ENCODE data around the gene MRPL44. TPM values are rescaled to one million over a fixed set of nuclear protein-coding genes. Genes with fewer than 3 reads are reported as not detected.

MRPL44 gene
- polyA plus RNA-seq, 1 experiment, result 24.3 TPM

- POLR2A ChIA-PET, result no interaction called here
Observed at GRCh38 chr2:223947711-223948205, 9.5 kb upstream of the MRPL44 start.

GRCh38 chr2:223949241-223949840 is 7.9 kb upstream of the MRPL44 start:
- POLR2A ChIA-PET, result no interaction called here

More at GRCh38 chr2:223947711-223948205, 9.5 kb upstream of the MRPL44 start:
- no peak for TF ChIP-seq CTCF (IDR thresholded peaks at IDR 0.05; ENCODE audit: low read depth, low read length)
- no peak overlapping the region for H3K4me3 ChIP-seq (ENCODE audit: low read depth, low read length)
- no peaks in the 10 kb centered on the region for H3K27me3 ChIP-seq (ENCODE audit: control insufficient read depth, insufficient read depth, low read length)
- CTCF ChIA-PET, result no interaction called here
- no peak for DNase-seq (ENCODE audit: low read depth, low spot score)
- H3K9me3 ChIP-seq (ENCODE audit: control insufficient read depth, insufficient read depth, low read length), result no peaks in the 10 kb centered on the region; the same call in 1 of the 2 replicates
- H3K27ac ChIP-seq (ENCODE audit: low read depth, low read length), result no peak overlapping the region

GRCh38 chr2:223950448-223951347 is 6.6 kb upstream of the MRPL44 start:
- TF ChIP-seq CTCF (IDR thresholded peaks at IDR 0.05; ENCODE audit: low read depth, low read length), result no peak
- Histone ChIP-seq H3K27me3 (ENCODE audit: control insufficient read depth, insufficient read depth, low read length) (no peaks in the 10 kb centered on the region), H3K9me3 (ENCODE audit: control insufficient read depth, insufficient read depth, low read length) (no peaks in the 10 kb centered on the region), H3K4me3 (ENCODE audit: low read depth, low read length) (no peak overlapping the region), H3K27ac (ENCODE audit: low read depth, low read length) (no peak overlapping the region)
- ChIA-PET CTCF (interaction anchor here (1.6 kb wide), 1 partner anchor 43 kb away, joined by 4 read pairs; no protein-coding TSS in a partner anchor), POLR2A (no interaction called here)
- no peak for DNase-seq (ENCODE audit: low read depth, low spot score)

More at GRCh38 chr2:223949241-223949840, 7.9 kb upstream of the MRPL44 start:
- H3K9me3 ChIP-seq (ENCODE audit: control insufficient read depth, insufficient read depth, low read length), result no peaks in the 10 kb centered on the region; the same call in 1 of the 2 replicates
- DNase-seq (ENCODE audit: low read depth, low spot score), result no peak
- no peak overlapping the region for H3K27ac ChIP-seq (ENCODE audit: low read depth, low read length)
- no peak for TF ChIP-seq CTCF (IDR thresholded peaks at IDR 0.05; ENCODE audit: low read depth, low read length)
- CTCF ChIA-PET, result interaction anchor here (0.6 kb wide), 1 partner anchor 702 kb away, joined by 3 read pairs; no protein-coding TSS in a partner anchor
- no peak overlapping the region for H3K4me3 ChIP-seq (ENCODE audit: low read depth, low read length)
- H3K27me3 ChIP-seq (ENCODE audit: control insufficient read depth, insufficient read depth, low read length), result no peaks in the 10 kb centered on the region

- POLR2A ChIA-PET, result no interaction called here
- CTCF ChIA-PET, result no interaction called here
- DNase-seq (ENCODE audit: low read depth, low spot score), result no peak
- H3K27ac ChIP-seq (ENCODE audit: low read depth, low read length), result no peak overlapping the region
- no peaks in the 10 kb centered on the region for H3K27me3 ChIP-seq (ENCODE audit: control insufficient read depth, insufficient read depth, low read length)
- no peaks in the 10 kb centered on the region for H3K9me3 ChIP-seq (ENCODE audit: control insufficient read depth, insufficient read depth, low read length)
- TF ChIP-seq CTCF (IDR thresholded peaks at IDR 0.05; ENCODE audit: low read depth, low read length), result no peak
- no peak overlapping the region for H3K4me3 ChIP-seq (ENCODE audit: low read depth, low read length)
Observed at GRCh38 chr2:223952280-223952968, 4.8 kb upstream of the MRPL44 start.

Data from AG04450 (cell line).